RPMI8226 (cell line): ENCODE measurements around the gene SH3GL1.

Experiments used
- DNase-seq: peaks from one replicate; pipeline ENCODE4 v3.0.0-alpha.2; 2015

SH3GL1 gene

DNA sequence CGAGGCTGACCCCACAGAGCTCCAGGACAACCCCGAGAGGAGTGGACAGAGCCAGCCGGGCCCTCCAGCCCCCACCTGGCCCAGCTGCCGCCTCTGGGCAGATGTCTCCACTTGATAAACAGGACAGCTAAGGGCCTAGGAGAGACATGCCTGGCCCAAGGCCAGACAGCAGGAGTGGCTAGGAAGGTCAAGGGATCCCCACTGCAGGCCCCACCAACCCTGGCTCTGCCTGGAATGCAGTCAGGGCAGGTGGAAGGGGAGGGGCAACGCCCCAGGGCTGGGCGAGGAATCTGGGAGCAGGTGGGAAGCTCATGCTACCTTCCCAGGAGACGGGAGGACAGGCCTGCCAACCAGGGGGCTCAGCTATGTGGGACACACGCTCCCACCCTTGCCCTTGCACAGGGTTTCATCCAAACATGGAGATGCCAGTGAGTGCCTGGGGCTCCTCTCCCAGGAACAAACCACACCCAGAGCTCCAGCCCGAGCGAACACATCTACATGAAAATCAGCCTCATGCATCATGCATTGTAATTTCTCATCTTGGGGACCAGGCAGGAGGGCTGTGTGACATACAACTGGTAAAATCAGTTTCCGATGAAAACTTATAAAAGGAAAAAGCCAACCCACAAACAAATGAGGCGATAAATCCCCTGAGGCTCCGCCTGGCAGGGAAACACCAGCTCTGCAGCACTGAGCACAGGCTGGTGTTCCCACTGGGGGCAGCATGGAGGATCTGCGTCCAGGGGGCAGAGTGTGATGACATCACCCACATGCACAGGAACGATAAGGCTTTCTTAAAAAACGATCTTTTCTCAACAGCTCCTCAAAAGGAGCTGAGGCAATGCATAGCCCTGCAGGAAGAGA is 25.0 kb downstream of the SH3GL1 start:
- DNase-seq: no peak

DNA sequence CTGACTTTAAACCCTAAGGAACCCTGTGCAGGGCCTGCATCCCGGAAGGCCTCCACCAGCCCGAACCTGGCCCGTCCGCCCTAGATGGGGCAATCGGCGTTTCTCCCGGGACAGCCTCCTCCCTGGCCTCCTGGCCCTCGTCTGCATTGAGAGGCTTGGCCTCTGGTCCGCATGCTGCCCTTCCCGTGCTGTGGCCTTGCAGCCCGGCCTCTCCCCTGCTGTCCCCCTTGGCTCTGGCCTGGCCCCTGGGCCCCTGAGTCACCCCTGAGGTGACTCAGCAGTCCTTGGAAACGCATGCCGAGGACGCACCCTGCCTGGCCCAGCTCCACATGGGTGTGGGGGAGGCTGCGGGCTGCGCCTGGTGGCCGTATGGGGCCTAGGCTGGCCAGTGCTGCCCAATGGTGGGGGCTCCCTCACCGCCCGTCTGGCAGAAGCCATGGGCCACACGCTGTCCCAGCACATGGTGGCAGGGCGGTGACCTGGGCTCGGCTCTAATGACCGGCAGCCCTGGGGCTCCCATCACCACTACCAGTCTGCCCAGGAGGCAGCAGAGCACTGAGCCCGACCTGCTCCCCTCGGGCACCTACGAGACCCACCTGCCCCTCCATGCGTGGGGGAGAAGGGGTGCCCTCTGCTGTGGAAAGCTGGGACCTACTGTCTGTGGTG is 25.7 kb downstream of the SH3GL1 start:
- no peak for DNase-seq

DNA sequence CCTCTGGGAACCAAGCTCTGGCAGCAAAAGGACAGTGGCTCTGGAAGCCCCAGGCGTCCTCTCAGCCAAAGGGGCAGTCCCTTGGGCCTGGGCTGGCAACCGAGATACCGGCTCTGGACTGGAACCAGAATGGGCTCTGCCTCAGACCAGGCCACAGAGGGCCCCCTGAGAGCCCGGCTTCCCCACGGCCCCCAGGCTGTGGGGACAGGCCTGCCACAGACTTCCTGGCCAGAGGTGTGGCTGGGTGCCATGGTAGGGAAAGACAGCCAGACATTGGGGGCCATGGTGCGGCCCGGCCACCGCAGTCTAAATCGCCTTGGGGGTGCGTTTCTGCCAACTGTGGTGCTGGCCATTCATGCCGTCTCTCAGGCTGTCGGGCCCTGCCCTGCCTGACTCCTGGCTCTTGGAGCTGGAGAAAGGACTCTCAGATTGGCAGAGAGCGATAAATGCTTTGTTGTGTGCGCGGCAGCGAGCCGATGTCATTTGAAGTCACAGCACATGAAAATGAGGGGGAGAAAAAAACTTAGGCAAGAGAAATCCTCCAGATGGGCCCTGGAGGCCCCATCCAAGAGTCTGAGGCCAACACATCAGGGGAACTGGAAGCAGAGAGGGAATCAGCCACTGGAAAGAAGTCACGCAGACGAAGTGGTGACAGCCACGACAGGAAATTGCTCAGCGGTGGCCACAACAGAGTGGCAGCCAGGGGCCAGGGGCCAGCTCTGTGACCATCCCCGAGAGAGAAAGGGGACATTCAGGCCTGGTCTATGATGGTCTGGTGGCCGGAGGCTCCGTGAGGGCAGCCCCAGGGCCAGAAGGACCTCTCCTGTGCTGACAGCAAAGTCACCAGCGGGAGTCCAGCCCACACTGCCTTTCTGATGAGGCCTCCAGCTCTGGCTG is 26.5 kb downstream of the SH3GL1 start:
- no peak for DNase-seq

DNA sequence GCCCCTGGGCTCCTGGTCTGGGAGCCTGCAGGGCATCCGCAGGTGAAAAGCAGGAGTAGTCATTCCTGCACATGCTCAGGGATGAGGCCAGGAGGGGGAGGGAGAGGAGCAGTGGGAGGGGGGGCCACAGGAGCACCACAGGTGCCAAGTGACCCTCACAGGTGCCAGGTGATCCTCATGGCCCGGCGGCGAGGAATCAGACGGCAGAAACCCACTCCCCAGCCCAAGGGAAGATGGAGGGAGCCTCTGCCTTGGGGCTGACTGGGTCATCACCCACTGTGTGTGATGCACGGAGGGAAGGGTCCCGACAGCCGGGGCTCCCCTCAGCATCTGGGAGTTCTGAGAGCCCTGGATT is 27.4 kb downstream of the SH3GL1 start:
- DNase-seq: no peak

DNA sequence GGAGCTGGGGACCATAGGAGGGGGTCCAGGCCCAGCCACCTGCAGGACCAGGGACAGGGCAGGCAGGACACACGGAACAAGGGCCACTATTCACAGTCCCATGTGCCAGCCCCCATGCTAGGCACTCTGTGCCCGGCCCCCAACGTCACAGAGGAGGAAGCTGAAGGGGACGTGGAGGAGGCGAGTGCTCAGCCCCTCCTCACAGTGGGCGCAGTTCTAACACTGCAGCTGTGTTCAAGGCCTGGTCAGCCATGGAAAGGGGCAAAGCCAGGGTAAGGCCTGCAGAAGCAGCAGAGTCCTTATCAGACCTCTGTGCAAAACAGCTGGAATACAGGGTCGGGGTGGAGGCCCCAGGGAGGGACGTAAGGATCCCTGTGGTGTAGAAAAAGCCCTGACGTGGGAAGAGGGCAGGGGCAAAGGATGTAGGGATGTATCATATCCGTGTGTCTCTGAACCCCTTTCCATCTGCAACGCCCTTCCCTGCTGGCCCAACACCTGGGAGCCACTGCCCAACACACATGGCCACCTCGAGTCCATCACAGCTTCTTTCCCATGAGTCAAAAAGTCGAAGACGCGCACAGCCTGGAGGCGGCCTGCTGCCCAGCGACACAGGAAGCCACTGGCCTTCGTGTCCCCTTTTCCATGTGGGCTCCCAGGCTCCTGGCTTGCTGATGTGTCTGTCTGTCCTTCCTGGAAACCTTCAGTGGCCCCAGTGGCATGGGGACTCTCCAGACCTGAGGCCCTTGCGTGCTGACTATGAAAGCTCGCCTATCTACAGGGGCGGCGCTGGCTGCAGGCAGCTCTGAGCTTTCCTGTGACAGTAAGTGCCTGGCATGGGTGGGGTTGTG is 28.0 kb downstream of the SH3GL1 start:
- no peak for DNase-seq

DNA sequence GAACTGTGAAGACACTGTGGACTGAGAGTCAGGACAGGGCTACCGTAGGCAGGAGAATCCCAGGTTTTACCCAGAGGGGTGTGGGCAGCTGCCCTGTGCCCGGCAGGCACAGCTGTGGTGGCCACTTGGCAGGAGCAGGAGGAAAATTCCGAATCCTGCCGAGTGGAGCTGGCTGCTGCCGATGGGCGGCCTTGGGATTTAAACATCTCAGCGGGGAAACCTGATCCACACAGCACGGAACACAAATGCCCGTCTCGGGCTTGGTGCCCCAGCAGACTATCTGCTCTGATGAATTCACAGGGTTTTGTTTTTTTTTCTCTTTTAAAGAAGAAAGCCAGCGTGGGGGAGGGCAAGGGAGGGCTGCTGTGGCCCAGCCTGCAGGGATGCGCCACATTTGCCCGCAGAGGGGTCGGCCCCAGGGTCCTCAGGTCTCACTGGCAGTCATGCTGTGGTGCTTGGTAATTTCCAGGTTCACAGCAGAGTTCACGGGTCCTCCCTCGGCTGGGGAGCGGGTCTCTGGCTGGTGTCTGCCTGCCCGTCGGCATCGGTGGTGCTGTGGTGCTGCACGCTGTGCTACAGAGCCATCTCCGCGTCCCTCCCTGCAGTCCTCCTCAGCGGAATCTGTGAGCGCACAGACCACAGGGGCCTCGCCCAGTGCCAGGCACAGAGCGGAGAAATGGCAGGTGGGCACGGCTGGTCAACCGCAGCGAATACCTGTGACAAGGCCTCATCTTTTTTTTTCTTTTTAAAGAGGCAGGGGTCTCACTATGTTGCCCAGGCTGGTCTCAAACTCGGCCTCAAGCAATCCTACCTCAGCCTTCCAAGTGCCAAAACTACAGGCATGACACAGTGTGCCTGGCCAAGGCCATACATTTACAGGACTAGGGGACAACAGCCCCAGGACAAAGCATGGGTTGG is 28.8 kb downstream of the SH3GL1 start:
- DNase-seq: no peak

DNA sequence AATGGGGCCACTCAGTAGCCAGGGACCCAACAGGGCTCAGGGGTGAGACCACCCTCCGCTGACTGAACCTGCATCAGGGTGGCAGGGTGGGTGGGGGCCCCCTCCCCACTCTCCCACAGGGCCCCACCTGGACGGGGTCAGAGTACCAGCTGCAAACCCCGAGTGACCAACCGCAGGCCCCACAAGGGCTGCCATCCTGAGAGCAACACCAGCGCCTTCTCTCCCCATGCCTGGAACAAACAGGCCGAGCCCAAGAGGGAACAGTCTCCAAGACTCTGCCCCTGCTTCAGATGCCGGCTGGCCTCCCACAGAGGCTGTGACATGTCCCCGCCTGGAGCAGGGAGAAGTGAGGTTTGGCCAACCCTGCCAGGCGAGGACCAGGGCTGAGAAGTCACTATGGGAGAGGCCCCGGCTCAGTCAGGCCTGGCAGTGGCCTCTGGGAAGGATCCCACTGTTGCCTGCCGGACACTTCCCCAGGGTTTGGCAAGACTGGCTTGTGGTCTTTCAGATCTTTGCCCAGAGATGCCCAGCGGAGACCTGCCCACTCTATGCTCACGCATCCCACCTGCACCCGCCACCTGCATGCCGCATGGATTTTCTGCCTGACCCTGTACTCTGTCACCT is 29.8 kb downstream of the SH3GL1 start:
- no peak for DNase-seq

DNA sequence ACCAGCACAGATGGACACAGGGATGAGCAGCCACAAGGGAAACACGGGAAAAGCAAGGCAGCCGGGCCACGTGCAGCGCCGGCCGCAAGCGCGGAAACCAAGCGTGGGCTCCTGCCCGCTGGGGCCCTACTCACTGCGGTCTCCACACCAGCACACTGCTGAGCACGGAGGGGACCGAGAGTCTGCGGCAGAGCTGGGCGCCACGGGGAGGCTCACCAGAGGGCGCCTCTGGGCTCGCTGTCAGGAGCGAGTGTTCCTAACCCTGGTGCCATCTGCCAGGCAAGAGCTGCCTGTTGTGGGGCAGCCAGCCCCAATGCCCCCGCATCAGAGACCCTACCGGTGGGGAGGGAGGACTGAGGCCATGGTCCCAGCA is 30.5 kb downstream of the SH3GL1 start:
- peak; percentile 84 for DNase-seq

DNA sequence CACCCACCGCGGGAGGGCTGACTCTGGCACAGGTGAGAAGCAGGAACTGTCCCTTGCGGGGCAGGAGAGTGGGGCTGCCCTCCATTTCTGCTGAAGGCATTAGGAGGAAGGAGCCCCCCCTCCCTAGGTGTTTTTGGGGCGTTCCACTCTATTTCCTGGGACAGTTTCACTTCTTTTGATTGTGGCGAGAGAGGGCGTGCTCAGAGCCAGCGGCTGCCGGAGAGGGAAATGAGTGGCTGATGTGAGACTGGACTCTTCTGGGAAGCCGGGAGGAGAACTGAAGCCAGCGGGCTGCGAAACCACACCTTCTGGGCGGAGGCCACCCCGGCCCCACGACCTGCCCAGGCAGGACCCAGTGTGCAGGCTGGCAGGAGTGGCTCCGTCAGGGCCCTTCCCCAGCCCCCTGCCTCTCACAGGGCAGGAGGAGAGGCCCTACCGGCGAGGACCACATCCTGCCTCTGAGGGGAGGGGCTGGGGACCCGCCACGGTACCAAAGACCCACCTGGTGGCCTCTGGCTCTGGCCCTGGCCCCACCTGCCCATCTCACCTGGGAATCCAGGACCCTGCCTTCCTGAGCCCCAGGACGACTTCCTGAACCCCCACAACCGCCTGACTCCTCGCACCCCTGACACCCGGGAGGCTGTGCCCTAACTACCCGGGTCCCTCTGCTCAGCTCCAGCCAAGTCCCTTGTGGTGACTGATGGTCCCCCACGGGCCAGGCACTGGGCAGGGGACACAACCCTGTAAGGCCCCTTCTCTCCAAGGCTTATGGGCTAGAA is 31.0 kb downstream of the SH3GL1 start:
- peak; percentile 92 for DNase-seq

DNA sequence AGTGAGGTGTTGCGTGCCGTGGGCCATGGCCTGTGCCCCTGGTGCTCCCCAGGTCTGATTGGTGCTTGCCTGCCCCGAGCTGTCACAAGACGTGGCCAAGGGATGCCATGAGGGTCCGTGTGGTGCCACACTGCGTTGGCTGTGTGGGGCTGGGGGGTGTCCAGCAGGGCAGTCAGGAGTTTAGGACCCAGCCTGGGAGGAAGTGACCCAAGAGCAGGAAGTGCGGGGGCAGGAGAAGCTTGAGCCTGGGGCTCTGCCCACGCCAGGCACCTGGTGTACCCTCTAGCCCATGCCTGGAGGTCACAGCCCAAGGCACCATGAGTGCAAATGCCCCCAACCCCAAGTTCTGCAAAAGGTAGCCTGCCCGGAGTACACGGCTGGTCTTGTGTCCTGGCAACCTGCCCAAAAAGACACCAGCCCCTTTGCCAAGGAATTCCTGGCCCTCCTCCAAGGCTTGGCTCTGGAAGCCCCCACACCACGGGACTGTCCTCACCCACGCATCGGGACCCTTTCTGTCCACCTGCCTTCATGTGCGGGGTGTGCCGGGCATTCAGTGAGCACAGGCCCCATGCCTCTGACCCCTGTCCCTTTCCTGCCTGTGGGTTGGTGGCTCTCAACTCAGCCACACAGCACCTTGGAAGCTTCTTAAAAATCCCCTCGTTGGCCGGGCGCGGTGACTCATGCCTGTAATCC is 32.1 kb downstream of the SH3GL1 start:
- no peak for DNase-seq

DNA sequence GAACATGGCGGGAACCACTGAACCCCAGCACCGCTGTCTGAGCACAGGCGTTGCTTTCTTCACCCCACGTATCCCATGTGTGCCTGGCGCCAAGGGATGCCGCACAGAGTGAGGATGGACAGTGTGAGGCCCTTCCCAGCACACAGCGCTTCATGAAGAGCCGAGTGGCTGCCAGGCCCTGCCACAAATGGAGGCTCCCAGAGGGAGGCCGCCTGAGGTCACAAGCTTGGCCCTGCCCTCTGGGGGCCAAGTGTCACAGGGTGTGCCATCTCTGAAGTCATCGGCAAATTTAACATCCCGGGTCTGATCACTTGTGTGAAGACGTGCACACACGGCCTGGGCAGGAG is 32.6 kb downstream of the SH3GL1 start:
- DNase-seq: no peak

DNA sequence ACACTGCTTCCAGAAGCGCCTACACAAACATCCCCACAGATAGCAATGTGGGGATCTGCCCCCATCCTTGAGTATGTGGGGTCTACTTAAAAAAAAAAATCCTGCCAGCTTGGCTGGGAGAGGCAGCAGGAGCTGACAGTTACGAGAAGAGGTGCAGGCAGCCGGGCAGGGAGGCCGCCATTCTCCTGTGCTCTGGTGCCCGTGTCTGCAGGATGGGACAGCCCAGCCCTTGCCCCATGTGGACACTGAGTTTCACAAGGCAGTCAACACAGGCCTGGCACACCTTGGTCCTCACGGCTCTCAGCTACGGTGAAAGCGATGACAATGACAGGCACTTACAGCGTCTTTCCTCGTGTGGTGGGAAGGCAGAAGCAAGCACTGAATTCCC is 33.0 kb downstream of the SH3GL1 start:
- DNase-seq: no peak

DNA sequence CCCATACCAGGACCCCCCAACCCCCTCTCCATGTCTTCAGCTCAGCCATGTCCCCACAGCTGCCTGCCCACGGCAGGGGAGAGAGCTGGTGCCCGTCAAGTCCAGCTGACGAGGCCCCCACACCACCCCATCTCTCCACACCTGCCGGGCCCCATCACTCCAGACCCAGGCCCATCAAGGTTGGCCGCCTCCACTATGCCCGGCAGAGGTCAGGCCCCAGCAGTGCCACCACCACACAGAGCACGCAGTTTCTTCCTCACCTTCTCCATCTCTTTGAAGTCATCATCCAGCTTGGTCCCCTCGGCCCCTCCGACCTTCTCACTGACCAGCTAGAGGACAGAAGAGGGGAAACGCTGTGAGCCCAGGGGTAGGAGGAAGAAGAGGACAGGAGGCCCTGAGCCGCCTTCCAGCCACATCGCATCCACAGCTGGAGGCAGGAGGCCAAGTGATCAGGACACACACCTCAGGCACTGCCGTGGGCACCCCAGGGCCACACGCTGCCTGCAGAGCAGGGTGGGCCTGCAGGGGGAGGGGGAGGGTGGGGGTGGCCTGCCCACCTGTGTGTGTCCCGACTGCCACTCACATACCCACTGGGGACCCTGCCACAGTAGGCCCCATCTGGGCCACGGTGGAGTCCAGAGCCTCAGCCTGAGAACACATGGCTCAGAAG is 33.5 kb downstream of the SH3GL1 start:
- no peak for DNase-seq

DNA sequence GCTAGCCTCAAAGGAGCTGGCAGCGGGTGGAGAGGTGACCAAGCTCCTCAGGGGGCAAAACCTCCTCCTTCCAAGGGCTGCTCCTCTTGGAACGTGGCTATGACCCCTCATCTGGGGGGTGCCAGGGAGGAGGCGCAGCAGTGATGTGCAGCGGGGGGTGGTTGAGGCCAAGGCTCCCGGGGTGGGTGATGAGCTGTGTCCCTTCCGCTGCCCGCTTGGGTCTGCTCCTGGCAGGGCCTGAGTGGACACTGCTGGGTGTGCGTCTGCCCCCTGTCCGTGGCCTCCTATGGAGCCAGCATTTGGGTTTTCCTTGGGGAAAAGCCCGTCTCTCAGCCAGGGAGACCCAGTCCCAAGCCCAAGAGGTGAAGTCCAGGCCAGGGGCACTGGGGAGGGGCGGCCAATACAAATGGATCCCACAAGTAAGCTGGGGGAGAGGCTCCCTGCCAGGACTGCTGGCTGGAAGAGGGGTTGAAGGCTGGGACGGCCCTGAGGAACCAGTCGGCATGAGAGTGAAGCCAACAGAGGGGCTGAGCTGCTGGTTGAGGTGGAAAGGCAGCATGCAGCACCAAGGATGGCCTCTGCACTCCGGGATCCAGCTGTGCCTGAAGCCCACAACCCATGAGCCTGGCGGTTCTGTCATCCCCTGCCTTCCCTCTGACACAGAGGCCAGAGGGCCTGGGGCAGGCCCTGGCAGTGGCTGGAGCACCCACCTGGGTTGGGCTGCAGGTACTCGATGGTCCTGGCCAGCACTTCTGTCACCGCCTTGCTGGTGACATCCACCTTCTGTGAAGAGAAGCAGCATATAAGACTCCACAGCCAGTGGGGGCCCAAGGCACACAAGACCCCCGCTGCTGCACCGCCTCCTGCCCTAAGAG is 34.3 kb downstream of the SH3GL1 start:
- no peak for DNase-seq

DNA sequence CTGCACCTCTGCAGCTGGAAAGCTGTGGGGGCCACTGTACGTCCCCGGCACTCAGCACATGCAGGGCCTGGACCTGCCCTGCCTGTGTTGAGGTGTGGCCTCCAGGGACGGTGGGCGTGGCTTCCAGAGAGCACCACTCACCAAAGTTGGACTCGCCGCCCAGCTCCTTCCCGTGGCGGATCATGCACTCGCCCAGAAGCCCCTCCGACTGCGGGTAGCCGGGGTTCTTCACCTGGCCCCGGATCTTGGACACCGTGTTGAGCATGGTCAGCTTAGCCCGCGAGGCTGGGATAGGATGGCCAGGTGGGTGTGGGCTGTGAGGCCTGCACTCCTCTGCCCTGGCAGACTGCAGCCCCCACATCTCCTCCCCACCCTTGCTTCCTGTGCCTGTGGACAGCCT is 35.0 kb downstream of the SH3GL1 start:
- DNase-seq: no peak

DNA sequence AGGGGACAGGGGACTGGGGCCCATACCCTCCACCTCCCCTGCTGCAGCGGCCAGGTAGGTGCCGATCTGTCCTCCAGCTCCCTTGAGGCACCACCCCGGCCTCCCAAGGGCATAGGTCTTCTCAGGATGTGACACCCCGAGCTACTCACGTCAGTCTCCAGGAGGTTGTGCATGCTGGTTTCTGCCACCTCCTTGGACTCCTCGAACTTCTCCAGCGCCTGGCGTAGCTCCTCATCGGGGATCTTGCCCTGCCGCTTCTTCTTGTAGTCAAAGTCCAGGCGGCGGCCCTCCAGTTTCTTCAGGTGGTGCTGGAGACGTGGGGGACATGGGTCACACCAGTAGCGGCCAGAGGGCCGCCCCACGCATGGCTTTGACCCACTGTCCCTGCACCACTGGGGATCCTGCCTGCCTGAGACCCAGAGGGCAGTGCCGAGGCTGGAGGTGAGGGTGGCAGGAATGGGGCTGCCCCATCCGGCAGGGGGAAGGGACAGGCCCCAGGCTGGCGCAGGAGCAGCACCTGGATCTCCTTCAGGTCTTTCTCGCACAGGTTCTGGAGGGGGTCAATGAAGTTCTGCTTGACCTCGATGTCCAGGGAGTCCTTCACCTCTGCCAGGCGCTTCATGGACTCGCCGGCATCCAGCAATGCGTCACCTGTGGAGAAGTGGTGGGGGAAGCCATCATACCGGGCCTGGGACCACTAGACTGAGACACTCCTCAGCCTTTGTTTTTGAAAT is 36.6 kb downstream of the SH3GL1 start:
- no peak for DNase-seq

DNA sequence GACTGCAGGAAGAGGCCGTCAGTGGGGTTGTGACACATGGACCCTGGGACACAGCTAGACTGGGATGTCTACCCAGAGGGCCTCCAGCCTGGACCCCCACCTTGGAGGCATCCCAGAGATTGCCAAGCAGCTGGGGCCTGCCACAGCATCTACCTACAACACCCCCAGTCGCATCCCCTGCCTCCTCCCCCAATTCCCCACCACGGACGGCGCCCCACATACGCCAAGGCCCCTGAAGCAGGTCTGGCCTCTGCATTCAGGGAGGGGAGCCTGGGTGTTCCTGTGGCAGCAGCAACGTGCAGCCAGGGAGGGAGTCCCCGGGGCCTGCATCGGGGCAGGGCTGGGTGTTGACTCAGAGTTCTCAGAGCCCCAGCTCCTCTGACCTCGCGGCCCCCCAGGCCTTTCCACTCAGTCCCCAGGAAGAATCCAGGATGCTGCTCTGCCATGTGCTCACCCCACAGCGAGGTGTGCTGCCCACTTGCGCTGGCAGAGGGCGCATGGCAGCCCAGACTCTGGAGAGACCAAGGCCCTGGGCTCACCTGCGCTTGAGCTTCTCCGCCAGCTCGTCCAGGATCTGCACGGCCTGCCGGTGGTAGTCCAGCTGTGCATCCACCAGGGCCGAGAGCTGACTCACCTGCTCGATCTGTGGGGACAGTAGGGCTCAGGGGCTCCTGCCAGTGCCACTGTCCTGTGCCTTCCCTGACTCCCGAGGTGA is 37.4 kb downstream of the SH3GL1 start:
- DNase-seq: no peak
